ENCODE measurements around the gene COPE. TPM values are rescaled to one million over a fixed set of nuclear protein-coding genes. Genes with fewer than 3 reads are reported as not detected.

COPE gene
- total and polyA plus RNA-seq, 2 of the 4 experiments (the other 2 are of a cell fraction), result 347 to 461 TPM

- no peak for TF ChIP-seq USF2 (IDR thresholded peaks at IDR 0.05; ENCODE audit: low read depth, low read length)
Observed at GRCh38 chr19:18865106-18865972, 53.8 kb downstream of the COPE start (continued).

GRCh38 chr19:18863843-18864362, 55.3 kb downstream of the COPE start:
- Histone ChIP-seq H4K91ac (ENCODE audit: insufficient read depth, low read depth, low read length) (no peak overlapping the region), H3K23ac (ENCODE audit: low read depth, low read length) (no peak overlapping the region), H3K79me1 (ENCODE audit: low read depth in 1 of 2, low read length in 2 of 2) (peaks cover 6 to 15% of the 10 kb centered on the region in 2 experiments; a peak in 3 of 4 replicates), H3K36me3 (ENCODE audit: control insufficient read depth, insufficient read depth, low read length) (peaks cover 80% of the 10 kb centered on the region), H2AFZ (replicated peaks; ENCODE audit: low read length, poor library complexity) (peak overlapping the region; percentile 55), H3K18ac (ENCODE audit: low read depth, low read length) (no peak overlapping the region), H3K4me1 (ENCODE audit: control insufficient read depth, insufficient read depth, low read length) (no peaks in the 10 kb centered on the region), H3K4me3 (ENCODE audit: insufficient read depth, low read depth, low read length) (no peak overlapping the region), H3K27me3 (ENCODE audit: control insufficient read depth, insufficient read depth, low read length) (no peaks in the 10 kb centered on the region), H2BK20ac (ENCODE audit: low read depth, low read length) (no peak overlapping the region), H3K9me1 (ENCODE audit: insufficient read depth, low read length) (no peaks in the 10 kb centered on the region), H2BK120ac (ENCODE audit: low read depth, low read length) (no peak overlapping the region), H4K20me1 (ENCODE audit: insufficient read depth, low read length) (peaks cover 11% of the 10 kb centered on the region), H3K9ac (ENCODE audit: low read depth, low read length) (no peak overlapping the region), H3K27ac (ENCODE audit: insufficient read depth, low read length) (no peak overlapping the region), H3K9me3 (ENCODE audit: control insufficient read depth, insufficient read depth, low read length) (no peaks in the 10 kb centered on the region), H4K5ac (ENCODE audit: low read depth, low read length) (no peak overlapping the region), H4K8ac (ENCODE audit: low read depth in 2 of 2, low read length in 2 of 2) (no peak overlapping the region), H3K56ac (ENCODE audit: extremely low read depth, insufficient read depth, low read length) (no peak overlapping the region), H3K4me2 (ENCODE audit: low read depth, low read length) (no peak overlapping the region), H2AK9ac (replicated peaks; ENCODE audit: low read depth, low read length, poor library complexity) (no peak overlapping the region), H3K14ac (replicated peaks; ENCODE audit: low read depth, low read length) (no peak overlapping the region), H2AK5ac (ENCODE audit: low read depth, low read length) (no peak overlapping the region), H2BK15ac (ENCODE audit: low read depth, low read length) (no peak overlapping the region), H2BK5ac (ENCODE audit: low read depth, low read length, poor library complexity, severe bottlenecking) (no peak overlapping the region), H3K4ac (ENCODE audit: low read depth, low read length) (no peak overlapping the region)
- ChIA-PET POLR2A (ENCODE audit: unreplicated experiment) (no interaction called here), CTCF (interaction anchor here (1.0 kb wide), 1 partner anchor 8 kb away, joined by 6 read pairs; no protein-coding TSS in a partner anchor)
- no CpG with 5 or more reads among the region's 16 CpGs for WGBS, 2 experiments (ENCODE audit: extremely low coverage in 2 of 2, insufficient read length in 1 of 2)
- dilution Hi-C loops (cut with HindIII; ENCODE audit: low sequenced_read_pairs, unreplicated experiment) (no loop called here), in situ Hi-C loops (cut with MboI; ENCODE audit: low sequenced_read_pairs) (no loop called here), intact Hi-C loops (cut with micrococcal nuclease) (no loop called here)
- TF ChIP-seq MAFK (IDR thresholded peaks at IDR 0.05; ENCODE audit: low read depth, low read length) (no peak), CHD1 (IDR thresholded peaks at IDR 0.05; ENCODE audit: low read depth, low read length) (no peak), POLR2A (IDR thresholded peaks at IDR 0.05; ENCODE audit: low read depth, low read length) (no peak), SMC3 (IDR thresholded peaks at IDR 0.05; ENCODE audit: low read depth, low read length) (no peak), RFX5 (IDR thresholded peaks at IDR 0.05; ENCODE audit: low read depth, low read length) (no peak)
- BruUV-seq (replicated peaks), result no TSS peak
- no peak for ATAC-seq (ENCODE audit: low read depth)
- DNase-seq, result no peak
